ENCODE measurements around the gene MED12L.
A peak's percentile ranks its signal among the peaks of the same experiment; 100 is the strongest.

Gene MED12L

DNA sequence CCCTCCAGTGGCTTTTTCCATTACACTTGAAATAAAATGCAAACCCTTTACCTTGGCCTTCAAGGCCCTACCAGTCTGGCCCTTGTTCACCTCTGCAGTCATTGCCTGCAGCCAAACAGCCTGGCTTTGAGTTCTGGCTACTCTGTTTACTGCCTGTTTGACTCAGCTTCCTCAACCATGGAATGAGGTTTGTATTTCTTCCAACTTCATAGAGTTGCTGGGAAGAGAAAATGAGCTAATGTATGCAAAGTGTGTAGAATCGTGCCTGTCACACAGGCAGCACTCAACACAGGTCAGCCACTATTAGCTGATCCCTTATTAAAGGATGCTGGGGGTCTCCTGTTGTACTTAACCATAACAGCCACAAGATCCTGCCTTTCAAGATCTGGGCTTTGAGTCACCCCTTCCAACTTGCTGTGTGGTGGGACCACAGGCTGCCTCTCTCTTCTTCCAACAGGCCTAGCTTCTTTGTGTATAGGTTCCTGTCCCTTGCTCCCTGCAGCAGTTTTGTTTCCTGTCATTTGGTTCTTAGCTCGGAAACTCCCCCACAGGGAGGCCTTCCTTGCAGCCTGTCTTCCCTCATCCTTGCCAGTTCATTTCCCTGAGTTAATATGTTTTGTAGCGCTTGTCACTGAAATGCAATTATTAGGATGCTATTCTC lies 6.4 kb downstream of the MED12L start:
- no peak for DNase-seq (ENCODE audit: low read depth in 2 of 2)

DNA sequence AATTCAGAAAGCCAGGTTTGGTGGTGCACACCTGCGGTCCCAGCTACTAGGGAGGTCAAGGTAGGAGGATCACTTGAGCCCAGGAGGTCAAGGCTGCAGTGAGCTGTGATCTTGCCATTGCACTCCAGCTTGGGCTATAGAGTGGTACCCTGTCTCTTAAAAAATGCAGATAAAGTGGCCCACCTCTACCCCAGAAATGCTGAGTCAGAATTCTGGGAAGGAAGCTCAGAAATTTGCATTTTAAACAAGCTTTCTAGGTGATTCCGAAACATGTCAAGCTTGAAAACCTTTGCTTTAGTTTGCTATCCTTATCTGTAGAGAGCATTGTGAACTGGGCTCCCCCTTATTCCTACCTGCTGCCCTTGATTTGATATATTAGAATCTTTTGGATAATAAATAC lies 7.7 kb downstream of the MED12L start:
- DNase-seq (ENCODE audit: low read depth in 2 of 2): no peak

DNA sequence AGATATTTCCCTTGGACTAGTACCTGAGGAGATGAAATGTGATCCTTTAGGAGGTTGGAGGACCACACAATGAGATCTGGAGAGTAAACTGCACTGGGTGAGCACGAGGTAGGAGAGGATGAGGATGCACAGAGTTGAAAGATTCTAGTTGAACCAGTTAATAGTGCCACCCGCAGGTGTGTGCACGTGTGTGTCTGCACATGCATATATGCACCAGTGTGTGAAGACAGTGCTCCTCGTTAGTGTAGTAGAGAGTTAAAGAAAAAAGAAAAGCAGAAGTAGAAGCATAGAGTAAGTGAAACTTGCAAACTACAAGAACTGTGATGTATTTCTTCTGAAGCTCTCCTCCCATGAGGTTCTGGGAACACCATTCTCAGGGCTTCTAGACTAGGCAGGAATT lies 8.4 kb downstream of the MED12L start:
- DNase-seq (ENCODE audit: low read depth in 2 of 2): no peak

DNA sequence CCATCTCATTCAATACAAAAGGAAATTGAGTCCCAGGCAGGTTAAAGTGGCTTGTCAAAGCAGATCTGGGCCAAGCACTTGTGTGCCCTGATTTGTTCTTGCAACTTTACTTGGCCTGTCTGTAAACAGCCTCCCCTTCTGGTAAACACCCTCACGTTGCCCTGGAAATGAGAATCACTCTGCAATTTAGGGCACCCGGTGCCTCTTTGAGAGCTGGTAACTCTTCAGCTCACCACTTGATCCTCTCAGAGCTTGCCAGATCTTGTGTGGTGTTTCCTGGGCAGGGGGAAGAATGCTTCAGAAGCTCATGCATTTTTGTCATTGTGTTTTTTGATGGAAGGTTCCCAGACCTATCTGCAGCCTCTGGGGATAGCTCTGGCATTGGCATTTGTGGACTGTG lies 11.3 kb downstream of the MED12L start:
- DNase-seq (ENCODE audit: low read depth in 2 of 2): no peak

DNA sequence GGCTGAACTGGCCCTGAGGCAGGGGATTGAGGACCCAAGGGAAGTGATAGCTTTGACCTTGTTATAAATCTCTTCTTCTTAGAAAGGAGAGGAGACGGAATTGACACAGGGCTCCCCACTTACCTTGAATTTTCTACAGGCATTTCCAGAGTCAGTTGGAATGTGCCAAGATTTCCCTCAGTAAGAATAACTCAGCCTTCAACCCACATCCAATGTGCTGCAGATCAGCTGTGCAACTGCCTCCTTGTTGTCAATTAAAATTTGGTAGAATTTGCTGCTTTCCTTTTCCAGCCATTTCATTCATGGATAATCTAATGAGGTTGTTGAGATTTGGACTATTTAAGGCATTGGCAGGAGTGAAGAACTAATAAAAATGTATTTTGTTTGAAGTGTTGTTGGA lies 14.6 kb downstream of the MED12L start:
- DNase-seq (ENCODE audit: low read depth in 2 of 2): no peak

DNA sequence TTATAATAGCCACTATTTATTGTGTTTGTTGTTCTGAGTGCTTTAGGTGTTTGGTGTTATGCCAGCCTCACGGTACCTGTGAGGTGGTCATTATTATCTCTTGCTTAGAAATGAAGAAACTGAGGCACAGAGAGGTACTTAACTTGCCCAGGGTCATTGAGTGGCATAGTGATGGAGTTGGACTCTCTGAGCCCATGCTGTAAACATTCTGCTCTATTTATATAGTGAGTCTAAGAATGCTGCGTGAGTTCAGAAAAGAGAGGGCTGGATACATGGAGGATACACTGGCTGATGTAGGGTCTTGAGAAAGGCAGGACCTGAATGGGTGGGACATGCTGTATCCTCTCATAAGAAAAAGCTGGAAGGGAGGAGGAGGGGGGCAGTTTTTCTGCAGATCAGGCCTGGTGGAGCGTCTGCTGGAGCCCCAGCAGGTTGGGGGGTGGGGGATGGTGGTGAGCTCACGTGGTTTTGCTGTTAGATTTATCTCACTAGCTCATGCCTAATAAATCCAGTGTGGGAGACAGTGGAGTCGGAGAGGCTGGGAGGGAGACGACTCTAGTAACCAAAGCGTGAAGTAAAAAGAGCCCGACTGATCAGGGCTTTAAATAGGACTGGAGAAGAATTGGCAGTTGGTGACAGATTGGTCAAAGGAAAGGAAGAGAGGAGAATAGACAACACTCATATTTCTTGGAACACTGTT lies 16.0 kb downstream of the MED12L start:
- DNase-seq (ENCODE audit: low read depth in 2 of 2): no peak

DNA sequence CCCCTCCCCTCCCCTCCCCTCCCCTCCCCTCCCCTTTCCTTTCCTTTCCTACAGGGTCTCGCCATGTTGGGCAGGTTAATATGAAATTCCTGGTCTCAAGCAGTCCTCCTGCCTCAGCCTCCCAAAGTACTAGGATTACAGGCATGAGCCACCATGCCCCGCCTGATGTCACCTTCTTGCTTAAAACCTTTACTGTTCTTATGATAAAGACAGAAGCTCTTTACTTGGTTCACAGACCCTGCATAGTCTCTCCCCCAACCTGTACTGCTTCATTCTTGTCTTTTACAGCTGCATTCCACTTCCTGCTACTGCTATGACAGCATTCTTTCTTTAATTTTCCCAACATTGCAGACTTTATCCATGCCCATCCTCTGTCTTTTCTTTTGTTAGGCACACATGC lies 20.8 kb downstream of the MED12L start:
- DNase-seq (ENCODE audit: low read depth in 2 of 2): no peak

- no peak for DNase-seq (ENCODE audit: low read depth in 2 of 2)
Observed at GRCh38 chr3:151107177-151107576, 21.7 kb downstream of the MED12L start.

- no peak for DNase-seq (ENCODE audit: low read depth in 2 of 2)
Observed at GRCh38 chr3:151107701-151108100, 22.2 kb downstream of the MED12L start.

- DNase-seq (ENCODE audit: low read depth in 2 of 2): no peak
Observed at GRCh38 chr3:151109286-151109800, 23.9 kb downstream of the MED12L start.

- no peak for DNase-seq (ENCODE audit: low read depth in 2 of 2)
Observed at GRCh38 chr3:151112731-151113130, 27.3 kb downstream of the MED12L start.

- DNase-seq (ENCODE audit: low read depth in 2 of 2): no peak
Observed at GRCh38 chr3:151113343-151113742, 27.9 kb downstream of the MED12L start.

DNA sequence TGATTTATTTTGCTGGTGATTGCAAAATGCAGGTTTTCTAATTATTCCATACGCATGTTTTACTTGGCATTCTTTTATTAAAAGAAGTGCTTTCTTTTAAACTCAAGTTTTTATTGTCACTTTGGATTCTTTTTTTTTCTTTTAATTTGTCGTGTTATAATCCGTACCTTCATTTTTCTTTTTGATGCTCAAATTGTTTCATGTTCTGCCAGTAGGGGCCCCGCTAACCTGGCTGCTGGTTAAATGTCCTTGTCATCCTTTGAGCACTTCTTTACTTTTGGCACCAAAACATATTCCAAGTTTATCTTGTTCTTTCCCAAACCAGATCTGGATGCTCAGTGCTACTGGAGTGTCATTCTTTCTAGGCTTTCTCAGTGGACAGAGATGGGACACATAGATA lies 31.6 kb downstream of the MED12L start:
- no peak for DNase-seq (ENCODE audit: low read depth in 2 of 2)

GRCh38 chr3:151119188-151119587 lies 33.7 kb downstream of the MED12L start:
- no peak for DNase-seq (ENCODE audit: low read depth in 2 of 2)

- no peak for DNase-seq (ENCODE audit: low read depth in 2 of 2)
Observed at GRCh38 chr3:151120409-151120808, 34.9 kb downstream of the MED12L start.

DNA sequence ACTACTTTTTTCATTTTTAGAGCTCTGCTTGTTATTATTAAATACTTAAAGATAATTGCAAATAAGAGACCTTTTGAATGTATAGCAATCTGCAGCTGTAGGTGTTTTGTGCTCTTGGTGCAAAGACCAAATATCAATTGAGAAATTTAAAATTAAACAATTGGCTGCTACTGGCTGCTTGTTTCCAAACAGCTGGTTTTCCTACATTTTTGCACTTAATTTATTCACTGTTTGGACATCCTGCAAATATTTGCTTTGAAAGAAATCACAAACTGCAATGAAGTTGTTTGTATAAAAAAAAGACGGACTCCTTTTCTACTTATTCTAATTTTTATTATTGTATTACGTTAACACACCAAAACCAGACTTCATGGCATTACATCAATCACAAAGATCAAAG lies 35.6 kb downstream of the MED12L start:
- DNase-seq (ENCODE audit: low read depth in 2 of 2): no peak

- no peak for DNase-seq (ENCODE audit: low read depth in 2 of 2)
Observed at GRCh38 chr3:151123827-151124226, 38.4 kb downstream of the MED12L start.

DNA sequence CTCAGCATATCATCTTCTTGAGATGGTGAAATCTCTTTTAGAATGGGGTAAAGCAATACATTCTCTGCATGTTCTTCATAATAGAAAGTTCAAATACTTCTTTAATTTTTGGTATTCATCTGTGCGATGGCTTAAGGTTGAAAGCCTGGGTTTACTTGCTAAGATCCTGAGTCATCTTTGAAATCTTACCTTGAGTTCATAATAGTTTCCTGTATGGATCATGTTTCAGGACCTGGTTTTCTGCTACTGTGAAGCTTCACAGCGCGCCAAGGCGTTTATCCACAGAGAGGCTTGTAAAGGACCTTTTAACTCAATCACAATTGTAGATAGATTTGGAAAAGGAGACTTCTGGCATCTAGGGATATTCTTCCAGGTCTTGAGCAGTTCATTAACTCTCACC lies 39.0 kb downstream of the MED12L start:
- DNase-seq (ENCODE audit: low read depth in 2 of 2): no peak

- no peak for DNase-seq (ENCODE audit: low read depth in 2 of 2)
Observed at GRCh38 chr3:151130428-151130827, 45.0 kb downstream of the MED12L start.

- DNase-seq (ENCODE audit: low read depth in 2 of 2): no peak
Observed at GRCh38 chr3:151133175-151133574, 47.7 kb downstream of the MED12L start.

- no peak for DNase-seq (ENCODE audit: low read depth in 2 of 2)
Observed at GRCh38 chr3:151133917-151134450, 48.5 kb downstream of the MED12L start.

- peak in 1 of 2 experiments; percentile 4 for DNase-seq (ENCODE audit: low read depth in 2 of 2)
Observed at GRCh38 chr3:151135541-151136337, 50.3 kb downstream of the MED12L start.

All from stimulated activated CD4-positive, alpha-beta T cell treated with anti-CD3 and anti-CD28 coated beads, Interleukin-12 subunit alpha, Interleukin-12 subunit beta, amount 100 ng/mL, for 24 hours (primary cell).